ENCODE measurements around the gene TMEM121. TPM values are rescaled to one million over a fixed set of nuclear protein-coding genes. Genes with fewer than 3 reads are reported as not detected.

TMEM121 gene
- total RNA-seq, result 1 to 10 TPM; 9.6 TPM

GRCh38 chr14:105525861-105526775, at the start of gene TMEM121:
TSS of gene TMEM121 (plus strand) at chr14:105526583. CDS start at chr14:105528835, 2,252 bp downstream.
- DNase-seq, result peak; percentile 38
- H3K36me3 Mint-ChIP-seq (ENCODE audit: low read depth), result no peaks in the 10 kb centered on the region
- H3K27me3 Mint-ChIP-seq, result peaks cover 24% of the 10 kb centered on the region
- no peak within 1 kb of the TSS for H3K27ac Mint-ChIP-seq
- H3K9me3 Mint-ChIP-seq, result no peaks in the 10 kb centered on the region
- peaks cover 32% of the 10 kb centered on the region for H3K4me1 Mint-ChIP-seq
- CTCF ChIA-PET, result no interaction called here
- peak within 1 kb of the TSS; percentile 67 for H3K4me3 Mint-ChIP-seq
- POLR2A ChIA-PET, result no interaction called here

- H3K9me3 Mint-ChIP-seq, result no peaks in the 10 kb centered on the region
- peaks cover 5% of the 10 kb centered on the region for H3K36me3 Mint-ChIP-seq (ENCODE audit: low read depth)
- DNase-seq, result no peak
- ChIA-PET POLR2A (interaction anchor here (1.3 to 3.8 kb wide), 2 partner anchors 14 to 78 kb away, joined by 4 to 19 read pairs; partner anchors contain the start of gene TEDC1), CTCF (interaction anchor here (1.1 kb wide), 1 partner anchor 51 kb away, joined by 3 read pairs; no protein-coding TSS in a partner anchor)
- peaks cover 34% of the 10 kb centered on the region for H3K27me3 Mint-ChIP-seq
- no peak overlapping the region for H3K27ac Mint-ChIP-seq
- H3K4me3 Mint-ChIP-seq, result no peak overlapping the region
- H3K4me1 Mint-ChIP-seq, result peaks cover 30% of the 10 kb centered on the region
Observed at GRCh38 chr14:105476831-105477659, 49.3 kb upstream of the TMEM121 start.

GRCh38 chr14:105477660-105478397, 48.6 kb upstream of the TMEM121 start:
- H3K4me3 Mint-ChIP-seq, result no peak overlapping the region
- no peak overlapping the region for H3K27ac Mint-ChIP-seq
- POLR2A ChIA-PET, result interaction anchor here (1.3 to 3.8 kb wide), 2 partner anchors 13 to 79 kb away, joined by 4 to 19 read pairs; partner anchors contain the start of gene TEDC1
- H3K9me3 Mint-ChIP-seq, result no peaks in the 10 kb centered on the region
- peaks cover 5% of the 10 kb centered on the region for H3K36me3 Mint-ChIP-seq (ENCODE audit: low read depth)
- H3K27me3 Mint-ChIP-seq, result peaks cover 34% of the 10 kb centered on the region
- H3K4me1 Mint-ChIP-seq, result peaks cover 38% of the 10 kb centered on the region
- CTCF ChIA-PET, result no interaction called here
- no peak for DNase-seq

- ChIA-PET CTCF (no interaction called here), POLR2A (interaction anchor here (3.8 kb wide), 1 partner anchor 12 kb away, joined by 19 read pairs; the partner anchor contains the start of gene TEDC1)
- Mint-ChIP-seq H3K27ac (no peak overlapping the region), H3K27me3 (peaks cover 34% of the 10 kb centered on the region), H3K4me3 (no peak overlapping the region), H3K36me3 (ENCODE audit: low read depth) (peaks cover 5% of the 10 kb centered on the region), H3K4me1 (peaks cover 35% of the 10 kb centered on the region), H3K9me3 (no peaks in the 10 kb centered on the region)
- DNase-seq, result no peak
Observed at GRCh38 chr14:105478398-105479251, 47.8 kb upstream of the TMEM121 start.

- H3K36me3 Mint-ChIP-seq (ENCODE audit: low read depth), result peaks cover 5% of the 10 kb centered on the region
- H3K9me3 Mint-ChIP-seq, result no peaks in the 10 kb centered on the region
- ChIA-PET CTCF (interaction anchor here (1.0 to 2.8 kb wide), 2 partner anchors 11 to 90 kb away, joined by 3 to 112 read pairs; partner anchors contain the start of gene TEDC1), POLR2A (interaction anchor here (3.6 kb wide), 1 partner anchor 12 kb away, joined by 85 read pairs; the partner anchor contains the start of gene TEDC1)
- H3K27me3 Mint-ChIP-seq, result peaks cover 34% of the 10 kb centered on the region
- H3K4me1 Mint-ChIP-seq, result peaks cover 39% of the 10 kb centered on the region
- H3K27ac Mint-ChIP-seq, result no peak overlapping the region
- H3K4me3 Mint-ChIP-seq, result no peak overlapping the region
- no peak for DNase-seq
Observed at GRCh38 chr14:105479431-105480158, 46.8 kb upstream of the TMEM121 start.

- peaks cover 43% of the 10 kb centered on the region for H3K4me1 Mint-ChIP-seq
- CTCF ChIA-PET, result interaction anchor here (0.6 to 2.8 kb wide), 17 partner anchors 9 to 423 kb away, joined by 3 to 112 read pairs (median 4); partner anchors contain the start of genes BTBD6, MTA1, TEDC1 and TEX22
- H3K36me3 Mint-ChIP-seq (ENCODE audit: low read depth), result peaks cover 5% of the 10 kb centered on the region
- H3K27me3 Mint-ChIP-seq, result peaks cover 33% of the 10 kb centered on the region
- no peak overlapping the region for H3K4me3 Mint-ChIP-seq
- H3K27ac Mint-ChIP-seq, result no peak overlapping the region
- DNase-seq, result no peak
- POLR2A ChIA-PET, result interaction anchor here (1.0 to 3.7 kb wide), 8 partner anchors 8 to 179 kb away, joined by 3 to 85 read pairs (median 8); partner anchors contain the start of genes BRF1, PACS2, TEDC1 and TEX22
- no peaks in the 10 kb centered on the region for H3K9me3 Mint-ChIP-seq
Observed at GRCh38 chr14:105480199-105480746, 46.1 kb upstream of the TMEM121 start.

- peaks cover 51% of the 10 kb centered on the region for H3K4me1 Mint-ChIP-seq
- peaks cover 5% of the 10 kb centered on the region for H3K36me3 Mint-ChIP-seq (ENCODE audit: low read depth)
- peak overlapping the region; percentile 47 for H3K4me3 Mint-ChIP-seq
- H3K27ac Mint-ChIP-seq, result peak overlapping the region; percentile 92
- ChIA-PET POLR2A (interaction anchor here (0.8 to 3.7 kb wide), 11 partner anchors 9 to 180 kb away, joined by 3 to 85 read pairs (median 4); partner anchors contain the start of genes BRF1, PACS2, TEDC1 and TEX22), CTCF (interaction anchor here (0.6 to 2.8 kb wide), 22 partner anchors 9 to 424 kb away, joined by 3 to 112 read pairs (median 4); partner anchors contain the start of genes BRF1, BTBD6, MTA1 and TEDC1)
- H3K9me3 Mint-ChIP-seq, result no peaks in the 10 kb centered on the region
- peaks cover 25% of the 10 kb centered on the region for H3K27me3 Mint-ChIP-seq
- peak; percentile 91 for DNase-seq
Observed at GRCh38 chr14:105480807-105481801, 45.3 kb upstream of the TMEM121 start.

GRCh38 chr14:105481886-105482457, 44.4 kb upstream of the TMEM121 start:
- peak overlapping the region; percentile 45 for H3K4me3 Mint-ChIP-seq
- DNase-seq, result peak; percentile 96
- POLR2A ChIA-PET, result interaction anchor here (1.0 to 3.7 kb wide), 6 partner anchors 9 to 181 kb away, joined by 3 to 85 read pairs (median 12); partner anchors contain the start of genes BRF1, TEDC1 and TEX22
- peaks cover 5% of the 10 kb centered on the region for H3K36me3 Mint-ChIP-seq (ENCODE audit: low read depth)
- H3K4me1 Mint-ChIP-seq, result peaks cover 54% of the 10 kb centered on the region
- H3K9me3 Mint-ChIP-seq, result no peaks in the 10 kb centered on the region
- CTCF ChIA-PET, result interaction anchor here (0.8 to 2.8 kb wide), 7 partner anchors 9 to 392 kb away, joined by 3 to 112 read pairs (median 4); partner anchors contain the start of genes BRF1, PACS2 and TEDC1
- peak overlapping the region; percentile 92 for H3K27ac Mint-ChIP-seq
- H3K27me3 Mint-ChIP-seq, result peaks cover 18% of the 10 kb centered on the region

GRCh38 chr14:105482486-105483110, 43.8 kb upstream of the TMEM121 start:
- CTCF ChIA-PET, result interaction anchor here (0.8 to 2.8 kb wide), 6 partner anchors 8 to 392 kb away, joined by 3 to 112 read pairs (median 4); partner anchors contain the start of genes BRF1, PACS2 and TEDC1
- no peaks in the 10 kb centered on the region for H3K9me3 Mint-ChIP-seq
- peak overlapping the region; percentile 92 for H3K27ac Mint-ChIP-seq
- H3K4me1 Mint-ChIP-seq, result peaks cover 50% of the 10 kb centered on the region
- no peak overlapping the region for H3K4me3 Mint-ChIP-seq
- H3K27me3 Mint-ChIP-seq, result peaks cover 12% of the 10 kb centered on the region
- POLR2A ChIA-PET, result interaction anchor here (1.0 to 3.7 kb wide), 6 partner anchors 9 to 182 kb away, joined by 3 to 85 read pairs (median 12); partner anchors contain the start of genes BRF1, TEDC1 and TEX22
- peaks cover under 1% of the 10 kb centered on the region for H3K36me3 Mint-ChIP-seq (ENCODE audit: low read depth)
- DNase-seq, result no peak

Measured in activated CD4-positive, alpha-beta memory T cell treated with anti-CD3 and anti-CD28 coated beads, Interleukin-2, amount 10 ng/mL, durations not matched to agents 7 days and 5 days (primary cell).